GM12878 (cell line): ENCODE measurements around the gene PIK3C2B. TPM values are rescaled to one million over a fixed set of nuclear protein-coding genes. Genes with fewer than 3 reads are reported as not detected.

Experiments used
- ASH2L ChIP-seq: fragments of 300-600, 200-600 bp; sonication (generic); IDR thresholded peaks from 2 replicates; pipeline ENCODE4 v1.6.1; 2017; ENCODE audit warnings: low read depth, mild to moderate bottlenecking, borderline replicate concordance
- ATF7 ChIP-seq: fragments of 450-650 bp; IDR thresholded peaks from 2 replicates; pipeline ENCODE4 v1.6.1; 2016; ENCODE audit warnings: low read depth, mild to moderate bottlenecking
- BHLHE40 ChIP-seq, 2 experiments: fragments of 450-650 bp in 1 of 2; IDR thresholded peaks; 2 replicates each; pipeline ENCODE4 v1.6.1; 2011 to 2017; ENCODE audit warnings: low read depth in 2 of 2, borderline replicate concordance in 1 of 2, improper control_type of control experiment in 1 of 2, low read length in 1 of 2, mild to moderate bottlenecking in 1 of 2
- CBX3 ChIP-seq: fragments of 200-600 bp; sonication (generic); IDR thresholded peaks from 2 replicates; pipeline ENCODE4 v1.6.1; 2016; ENCODE audit warnings: low read depth, borderline replicate concordance
- CHD1 ChIP-seq: IDR thresholded peaks from 2 replicates; pipeline ENCODE4 v1.6.1; 2012; ENCODE audit warnings: low read depth, low read length, improper control_type of control experiment
- HDGF ChIP-seq: fragments of 450-650 bp; IDR thresholded peaks from 2 replicates; pipeline ENCODE4 v1.6.1; 2016; ENCODE audit warnings: antibody characterized with exemption
- LARP7 ChIP-seq: fragments of 450-650 bp; IDR thresholded peaks from 2 replicates; pipeline ENCODE4 v1.6.1; 2017; ENCODE audit warnings: mild to moderate bottlenecking
- MEF2A ChIP-seq: IDR thresholded peaks from 2 replicates; pipeline ENCODE4 v1.6.1; 2011; ENCODE audit warnings: low read depth, mild to moderate bottlenecking, low read length, moderate library complexity; ENCODE audit not compliant: insufficient read depth
- NBN ChIP-seq: fragments of 450-650 bp; IDR thresholded peaks from 2 replicates; pipeline ENCODE4 v1.6.1; 2016
- NFIC ChIP-seq: IDR thresholded peaks from 2 replicates; pipeline ENCODE4 v1.6.1; 2012; ENCODE audit warnings: low read depth, mild to moderate bottlenecking, inconsistent platforms, low read length, moderate library complexity
- NFYB ChIP-seq: IDR thresholded peaks from 2 replicates; pipeline ENCODE4 v1.6.1; 2011; ENCODE audit warnings: low read depth, mild to moderate bottlenecking, low read length, improper control_type of control experiment, moderate library complexity; ENCODE audit not compliant: insufficient read depth
- NR2F1 ChIP-seq: fragments of 450-650 bp; conservative IDR thresholded peaks from 2 replicates; pipeline ENCODE4 v1.6.1; 2017; ENCODE audit warnings: mild to moderate bottlenecking
- RELA ChIP-seq: fragments of 450-650 bp; IDR thresholded peaks from 2 replicates; pipeline ENCODE4 v1.8.0; 2014; ENCODE audit warnings: borderline replicate concordance; ENCODE audit not compliant: partially characterized antibody
- SIX5 ChIP-seq: IDR thresholded peaks from 2 replicates; pipeline ENCODE4 v1.6.1; 2011; ENCODE audit warnings: mild to moderate bottlenecking, low read depth, low read length, moderate library complexity; ENCODE audit not compliant: severe bottlenecking
- SMAD5 ChIP-seq: IDR thresholded peaks from 2 replicates; pipeline ENCODE4 v1.6.1; 2016; ENCODE audit warnings: antibody characterized with exemption, low read depth
- SMC3 ChIP-seq: IDR thresholded peaks from 2 replicates; pipeline ENCODE4 v1.6.1; 2011; ENCODE audit warnings: low read length, improper control_type of control experiment, borderline replicate concordance
- STAT1 ChIP-seq: fragments of 450-650 bp; conservative IDR thresholded peaks from 2 replicates; pipeline ENCODE4 v1.6.1; 2014; ENCODE audit warnings: antibody characterized with exemption, mild to moderate bottlenecking
- polyA plus RNA-seq, 11 experiments: library from polyadenylated mRNA; depleted of rRNA in 4 of 11; unstranded in 6 of 11; stranded (reverse) in 5 of 11; fragments of >200 nt; fragmentation: Nextera tagmentation in 4 of 11; fragmentation: Illumina TruSeq in 1 of 11; extraction: Ambion mirVana in 4 of 11; extraction: Trizol in 1 of 11; gene quantifications; 1 replicate in 1 of 11; 2 replicates in 10 of 11; pipeline versions ENCODE4 v1.2.1 to v1.2.3, GENCODE V29; 2011 to 2016; ENCODE audit warnings: inconsistent platforms in 2 of 11, missing spikeins in 2 of 11, low read depth in 1 of 11
- total RNA-seq, 4 experiments: library from RNA; depleted of rRNA in 3 of 4; stranded (reverse); fragments of >200 nt in 3 of 4; fragmentation: Illumina TruSeq in 1 of 4; extraction: Trizol in 1 of 4; gene quantifications; 2 replicates each; pipeline versions ENCODE4 v1.2.1 to v1.2.3, GENCODE V29; 2013 to 2021
- TF ChIP-seq, protein P1 (sequence below), 3 experiments: IDR thresholded peaks in 2 of 3; conservative IDR thresholded peaks in 1 of 3; 2 replicates each; pipeline ENCODE4 v1.5.1; 2011; ENCODE audit warnings: low read depth in 3 of 3, low read length in 3 of 3, mild to moderate bottlenecking in 3 of 3, control low read depth in 2 of 3, moderate library complexity in 2 of 3, inconsistent platforms in 1 of 3, mixed read lengths in 1 of 3; ENCODE audit not compliant: control insufficient read depth in 2 of 3, insufficient read depth in 1 of 3; ENCODE audit errors: extremely low read depth in 1 of 3
- TF ChIP-seq, protein P2 (sequence below): IDR thresholded peaks from 2 replicates; pipeline ENCODE4 v1.6.1; 2012; ENCODE audit warnings: low read depth, low read length, improper control_type of control experiment
- TF ChIP-seq, protein P3 (sequence below): fragments of 450-650 bp; IDR thresholded peaks from 2 replicates; pipeline ENCODE4 v1.6.1; 2017; ENCODE audit warnings: mild to moderate bottlenecking, moderate library complexity
- TF ChIP-seq, protein P4 (sequence below): IDR thresholded peaks from 2 replicates; pipeline ENCODE4 v1.6.1; 2011; ENCODE audit warnings: borderline replicate concordance, low read depth, mild to moderate bottlenecking, moderate library complexity, low read length; ENCODE audit not compliant: insufficient read depth, poor library complexity, severe bottlenecking

PIK3C2B gene
- total and polyA plus RNA-seq, 10 of the 15 experiments (the other 5 are each of a cell fraction or from before 2014, with no cell fraction given), result 2.2 to 38.1 (median 11.4) TPM

DNA sequence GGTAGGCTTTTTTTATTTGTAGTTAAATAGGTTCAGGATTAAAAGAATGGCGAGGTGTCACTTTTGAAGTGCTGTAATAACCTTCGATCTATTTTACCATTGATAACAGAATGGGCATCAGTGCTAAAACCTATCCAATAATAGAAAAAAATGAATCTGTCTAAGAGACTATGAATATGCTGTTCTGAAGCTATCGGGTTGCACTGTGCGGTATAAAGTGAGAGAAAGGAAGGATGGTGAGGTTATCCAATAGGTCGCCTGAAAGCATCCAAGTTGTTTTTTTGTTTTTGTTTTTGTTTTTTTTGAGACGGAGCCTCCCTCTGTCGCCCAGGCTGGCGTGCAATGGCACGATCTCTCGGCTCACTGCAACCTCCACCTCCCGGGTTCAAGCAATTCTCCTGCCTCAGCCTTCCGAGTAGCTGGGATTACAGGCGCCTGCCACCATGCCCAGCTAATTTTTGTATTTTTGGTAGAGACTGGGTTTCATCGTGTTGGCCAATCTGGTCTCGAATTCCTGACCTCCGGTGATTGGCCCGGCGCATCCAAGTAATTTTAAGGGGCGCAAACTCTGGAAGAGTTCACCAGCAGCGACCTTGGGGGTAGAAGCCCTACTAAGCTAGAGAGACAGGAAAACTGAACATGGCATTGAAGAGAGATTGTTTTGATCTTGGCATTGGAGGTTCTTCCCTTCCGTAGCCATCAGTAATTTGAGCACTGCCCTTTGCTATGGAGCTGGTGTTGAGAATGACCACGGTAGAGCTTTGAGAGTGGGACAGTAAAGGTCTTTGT, 12.9 kb upstream of the PIK3C2B start (continued):
- TF ChIP-seq STAT1, result no peak
- TF ChIP-seq BHLHE40 (IDR thresholded peaks at IDR 0.05; ENCODE audit: borderline replicate concordance in 1 of 2, low read depth in 2 of 2, low read length in 1 of 2), result peak; percentile 29 to 33; a peak in 2 of 4 replicates
- no peak for TF ChIP-seq NR2F1
- TF ChIP-seq, protein P1, sequence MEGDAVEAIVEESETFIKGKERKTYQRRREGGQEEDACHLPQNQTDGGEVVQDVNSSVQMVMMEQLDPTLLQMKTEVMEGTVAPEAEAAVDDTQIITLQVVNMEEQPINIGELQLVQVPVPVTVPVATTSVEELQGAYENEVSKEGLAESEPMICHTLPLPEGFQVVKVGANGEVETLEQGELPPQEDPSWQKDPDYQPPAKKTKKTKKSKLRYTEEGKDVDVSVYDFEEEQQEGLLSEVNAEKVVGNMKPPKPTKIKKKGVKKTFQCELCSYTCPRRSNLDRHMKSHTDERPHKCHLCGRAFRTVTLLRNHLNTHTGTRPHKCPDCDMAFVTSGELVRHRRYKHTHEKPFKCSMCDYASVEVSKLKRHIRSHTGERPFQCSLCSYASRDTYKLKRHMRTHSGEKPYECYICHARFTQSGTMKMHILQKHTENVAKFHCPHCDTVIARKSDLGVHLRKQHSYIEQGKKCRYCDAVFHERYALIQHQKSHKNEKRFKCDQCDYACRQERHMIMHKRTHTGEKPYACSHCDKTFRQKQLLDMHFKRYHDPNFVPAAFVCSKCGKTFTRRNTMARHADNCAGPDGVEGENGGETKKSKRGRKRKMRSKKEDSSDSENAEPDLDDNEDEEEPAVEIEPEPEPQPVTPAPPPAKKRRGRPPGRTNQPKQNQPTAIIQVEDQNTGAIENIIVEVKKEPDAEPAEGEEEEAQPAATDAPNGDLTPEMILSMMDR (IDR thresholded peaks at IDR 0.05 in 2 of 3, conservative IDR thresholded peaks at IDR 0.05 in 1 of 3; ENCODE audit: control insufficient read depth in 2 of 3, extremely low read depth in 1 of 3, insufficient read depth in 1 of 3, low read depth in 3 of 3, low read length in 3 of 3), result no peak
- TF ChIP-seq, protein P2, sequence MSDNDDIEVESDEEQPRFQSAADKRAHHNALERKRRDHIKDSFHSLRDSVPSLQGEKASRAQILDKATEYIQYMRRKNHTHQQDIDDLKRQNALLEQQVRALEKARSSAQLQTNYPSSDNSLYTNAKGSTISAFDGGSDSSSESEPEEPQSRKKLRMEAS, result no peak
- TF ChIP-seq SMC3, result no peak
- no peak for TF ChIP-seq ASH2L
- peak; percentile 88; the same call in 1 of the 2 replicates for TF ChIP-seq CHD1
- no peak for TF ChIP-seq MEF2A
- peak; percentile 73 for TF ChIP-seq ATF7
- TF ChIP-seq RELA, result no peak
- TF ChIP-seq, protein P3, sequence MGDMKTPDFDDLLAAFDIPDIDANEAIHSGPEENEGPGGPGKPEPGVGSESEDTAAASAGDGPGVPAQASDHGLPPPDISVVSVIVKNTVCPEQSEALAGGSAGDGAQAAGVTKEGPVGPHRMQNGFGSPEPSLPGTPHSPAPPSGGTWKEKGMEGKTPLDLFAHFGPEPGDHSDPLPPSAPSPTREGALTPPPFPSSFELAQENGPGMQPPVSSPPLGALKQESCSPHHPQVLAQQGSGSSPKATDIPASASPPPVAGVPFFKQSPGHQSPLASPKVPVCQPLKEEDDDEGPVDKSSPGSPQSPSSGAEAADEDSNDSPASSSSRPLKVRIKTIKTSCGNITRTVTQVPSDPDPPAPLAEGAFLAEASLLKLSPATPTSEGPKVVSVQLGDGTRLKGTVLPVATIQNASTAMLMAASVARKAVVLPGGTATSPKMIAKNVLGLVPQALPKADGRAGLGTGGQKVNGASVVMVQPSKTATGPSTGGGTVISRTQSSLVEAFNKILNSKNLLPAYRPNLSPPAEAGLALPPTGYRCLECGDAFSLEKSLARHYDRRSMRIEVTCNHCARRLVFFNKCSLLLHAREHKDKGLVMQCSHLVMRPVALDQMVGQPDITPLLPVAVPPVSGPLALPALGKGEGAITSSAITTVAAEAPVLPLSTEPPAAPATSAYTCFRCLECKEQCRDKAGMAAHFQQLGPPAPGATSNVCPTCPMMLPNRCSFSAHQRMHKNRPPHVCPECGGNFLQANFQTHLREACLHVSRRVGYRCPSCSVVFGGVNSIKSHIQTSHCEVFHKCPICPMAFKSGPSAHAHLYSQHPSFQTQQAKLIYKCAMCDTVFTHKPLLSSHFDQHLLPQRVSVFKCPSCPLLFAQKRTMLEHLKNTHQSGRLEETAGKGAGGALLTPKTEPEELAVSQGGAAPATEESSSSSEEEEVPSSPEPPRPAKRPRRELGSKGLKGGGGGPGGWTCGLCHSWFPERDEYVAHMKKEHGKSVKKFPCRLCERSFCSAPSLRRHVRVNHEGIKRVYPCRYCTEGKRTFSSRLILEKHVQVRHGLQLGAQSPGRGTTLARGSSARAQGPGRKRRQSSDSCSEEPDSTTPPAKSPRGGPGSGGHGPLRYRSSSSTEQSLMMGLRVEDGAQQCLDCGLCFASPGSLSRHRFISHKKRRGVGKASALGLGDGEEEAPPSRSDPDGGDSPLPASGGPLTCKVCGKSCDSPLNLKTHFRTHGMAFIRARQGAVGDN, result peak; percentile 28; the same call in 1 of the 2 replicates
- TF ChIP-seq, protein P4, sequence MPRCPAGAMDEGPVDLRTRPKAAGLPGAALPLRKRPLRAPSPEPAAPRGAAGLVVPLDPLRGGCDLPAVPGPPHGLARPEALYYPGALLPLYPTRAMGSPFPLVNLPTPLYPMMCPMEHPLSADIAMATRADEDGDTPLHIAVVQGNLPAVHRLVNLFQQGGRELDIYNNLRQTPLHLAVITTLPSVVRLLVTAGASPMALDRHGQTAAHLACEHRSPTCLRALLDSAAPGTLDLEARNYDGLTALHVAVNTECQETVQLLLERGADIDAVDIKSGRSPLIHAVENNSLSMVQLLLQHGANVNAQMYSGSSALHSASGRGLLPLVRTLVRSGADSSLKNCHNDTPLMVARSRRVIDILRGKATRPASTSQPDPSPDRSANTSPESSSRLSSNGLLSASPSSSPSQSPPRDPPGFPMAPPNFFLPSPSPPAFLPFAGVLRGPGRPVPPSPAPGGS, result no peak
- TF ChIP-seq SMAD5, result no peak
- 0 out of 2 replicates have a peak, but pooled peaks have one; percentile 20 for TF ChIP-seq NBN
- no peak for TF ChIP-seq CBX3
- TF ChIP-seq NFIC, result no peak
- TF ChIP-seq NFYB, result no peak
- no peak for TF ChIP-seq SIX5
- TF ChIP-seq HDGF, result peak; percentile 86
- no peak for TF ChIP-seq LARP7
